IMR-90 (cell line): Measurements from ENCODE around the gene RFX4. TPM values are rescaled to one million over a fixed set of nuclear protein-coding genes. Genes with fewer than 3 reads are reported as not detected.

Experiments used
- ATAC-seq: fragments of 200-7000 bp; cut with Tn5 transposase; 2 replicates; pipeline ENCODE4 v1.9.1; 2020; ENCODE audit warnings: low read depth, mild to moderate bottlenecking, moderate library complexity
- BruUV-seq: library from RNA; stranded (reverse); fragments of 400-500 nt; replicated peaks from 2 replicates; lab custom pipeline; 2021; lab: Mats Ljungman, UMichigan
- CTCF ChIA-PET: fragments of 300-600 bp; formaldehyde crosslinking; extraction: SDS; loops from one replicate; lab custom pipeline; 2021; ENCODE audit warnings: antibody characterized with exemption; lab: Yijun Ruan, JAX
- POLR2A ChIA-PET: fragments of 300-600 bp; sonication (Branson Sonifier 250); formaldehyde crosslinking; loops from one replicate; lab custom pipeline; 2022; ENCODE audit warnings: antibody characterized with exemption; ENCODE audit not compliant: unreplicated experiment; lab: Charles Lee
- DNase-seq: peaks from one replicate; pipeline ENCODE4 v3.0.0; 2013
- H2AFZ ChIP-seq: replicated peaks from 2 replicates; pipeline ENCODE3; 2013; ENCODE audit warnings: low read length, mild to moderate bottlenecking; ENCODE audit not compliant: poor library complexity
- H2AK5ac ChIP-seq: 2 replicates; pipeline ENCODE4 v1.6.1; 2013; ENCODE audit warnings: low read depth, low read length, inconsistent platforms
- H2AK9ac ChIP-seq: replicated peaks from 2 replicates; pipeline ENCODE3; 2013; ENCODE audit warnings: mild to moderate bottlenecking, low read depth, low read length, moderate library complexity; ENCODE audit not compliant: poor library complexity
- H2BK120ac ChIP-seq: 2 replicates; pipeline ENCODE4 v1.6.1; 2013; ENCODE audit warnings: low read depth, low read length, inconsistent platforms
- H2BK15ac ChIP-seq: 3 replicates; pipeline ENCODE4 v1.6.1; 2013; ENCODE audit warnings: low read depth, low read length, inconsistent platforms
- H2BK20ac ChIP-seq: 2 replicates; pipeline ENCODE4 v1.6.1; 2013; ENCODE audit warnings: low read depth, mild to moderate bottlenecking, inconsistent platforms, low read length, moderate library complexity
- H2BK5ac ChIP-seq: 2 replicates; pipeline ENCODE4 v1.6.1; 2013; ENCODE audit warnings: mild to moderate bottlenecking, low read depth, low read length, inconsistent platforms; ENCODE audit not compliant: poor library complexity, severe bottlenecking
- H3K14ac ChIP-seq: replicated peaks from 2 replicates; pipeline ENCODE4 v1.6.1; 2013; ENCODE audit warnings: low read depth, low read length, inconsistent platforms
- H3K18ac ChIP-seq: 2 replicates; pipeline ENCODE4 v1.6.1; 2013; ENCODE audit warnings: low read depth, low read length, control low read depth
- H3K23ac ChIP-seq: 2 replicates; pipeline ENCODE4 v1.6.1; 2013; ENCODE audit warnings: low read depth, low read length, inconsistent platforms
- H3K27ac ChIP-seq: 2 replicates; pipeline ENCODE4 v1.5.1; 2013; ENCODE audit warnings: mild to moderate bottlenecking, control low read depth, low read length; ENCODE audit not compliant: insufficient read depth
- H3K27me3 ChIP-seq: 2 replicates; pipeline ENCODE4 v1.6.1; 2013; ENCODE audit warnings: low read length; ENCODE audit not compliant: control insufficient read depth, insufficient read depth
- H3K36me3 ChIP-seq: 2 replicates; pipeline ENCODE4 v1.6.1; 2013; ENCODE audit warnings: low read length, mixed read lengths; ENCODE audit not compliant: control insufficient read depth, insufficient read depth
- H3K4ac ChIP-seq: 2 replicates; pipeline ENCODE4 v1.6.1; 2013; ENCODE audit warnings: low read depth, low read length, inconsistent platforms
- H3K4me1 ChIP-seq: 2 replicates; pipeline ENCODE4 v1.6.1; 2013; ENCODE audit warnings: low read length, mixed read lengths; ENCODE audit not compliant: control insufficient read depth, insufficient read depth
- H3K4me2 ChIP-seq: 2 replicates; pipeline ENCODE4 v1.6.1; 2013; ENCODE audit warnings: low read depth, mild to moderate bottlenecking, control low read depth, low read length, moderate library complexity
- H3K4me3 ChIP-seq: 2 replicates; pipeline ENCODE4 v1.5.1; 2013; ENCODE audit warnings: low read depth, mild to moderate bottlenecking, control low read depth, low read length, moderate library complexity; ENCODE audit not compliant: insufficient read depth
- H3K56ac ChIP-seq: 2 replicates; pipeline ENCODE4 v1.6.1; 2013; ENCODE audit warnings: low read length, inconsistent platforms; ENCODE audit not compliant: insufficient read depth; ENCODE audit errors: extremely low read depth
- H3K79me1 ChIP-seq, 2 experiments: 2 replicates each; pipeline ENCODE4 v1.6.1; 2013; ENCODE audit warnings: low read length in 2 of 2, inconsistent platforms in 1 of 2, low read depth in 1 of 2
- H3K9ac ChIP-seq: 2 replicates; pipeline ENCODE4 v1.6.1; 2013; ENCODE audit warnings: low read depth, low read length, control low read depth
- H3K9me1 ChIP-seq: 2 replicates; pipeline ENCODE4 v1.6.1; 2013; ENCODE audit warnings: low read length, inconsistent platforms; ENCODE audit not compliant: insufficient read depth
- H3K9me3 ChIP-seq: 2 replicates; pipeline ENCODE4 v1.6.1; 2013; ENCODE audit warnings: low read length; ENCODE audit not compliant: control insufficient read depth, insufficient read depth
- H4K20me1 ChIP-seq: 2 replicates; pipeline ENCODE4 v1.6.1; 2013; ENCODE audit warnings: low read length, inconsistent platforms; ENCODE audit not compliant: insufficient read depth
- H4K5ac ChIP-seq: 2 replicates; pipeline ENCODE4 v1.6.1; 2013; ENCODE audit warnings: mild to moderate bottlenecking, low read depth, low read length, control low read depth
- H4K8ac ChIP-seq, 2 experiments: 2 replicates each; pipeline ENCODE4 v1.6.1; 2013; ENCODE audit warnings: low read depth in 2 of 2, low read length in 2 of 2, control low read depth in 1 of 2, inconsistent platforms in 1 of 2
- H4K91ac ChIP-seq: 2 replicates; pipeline ENCODE4 v1.6.1; 2013; ENCODE audit warnings: low read depth, low read length, inconsistent platforms; ENCODE audit not compliant: insufficient read depth
- CHD1 ChIP-seq: IDR thresholded peaks from 2 replicates; pipeline ENCODE4 v1.6.1; 2012; ENCODE audit warnings: low read depth, low read length, improper control_type of control experiment
- MXI1 ChIP-seq: IDR thresholded peaks from 2 replicates; pipeline ENCODE4 v1.6.1; 2012; ENCODE audit warnings: low read depth, mild to moderate bottlenecking, low read length, moderate library complexity, borderline replicate concordance
- POLR2A ChIP-seq: IDR thresholded peaks from 2 replicates; pipeline ENCODE4 v1.6.1; 2012; ENCODE audit warnings: mild to moderate bottlenecking, low read depth, low read length
- WGBS, 2 experiments: methylation state at CpG; one replicate each; pipeline versions ENCODE4 v1.1.5 to v1.1.7; 2013; ENCODE audit warnings: missing lambda C conversion rate in 2 of 2; ENCODE audit not compliant: insufficient read length in 1 of 2; ENCODE audit errors: extremely low coverage in 2 of 2; 5-methylcytosine and 5-hydroxymethylcytosine counted together
- dilution Hi-C: fragments of 300-500 bp; cut with HindIII; formaldehyde crosslinking; loops from one replicate; pipeline ENCODE4 v1.14.3; 2018; ENCODE audit warnings: low sequenced_read_pairs; ENCODE audit not compliant: unreplicated experiment
- in situ Hi-C: fragments of 300-500 bp; cut with MboI; formaldehyde crosslinking; loops from 3 replicates; pipeline ENCODE4 v1.14.3; 2019; ENCODE audit warnings: low sequenced_read_pairs, inconsistent platforms, mixed read lengths
- intact Hi-C: fragments of 100-400 bp; cut with micrococcal nuclease; formaldehyde crosslinking; loops from 2 replicates; pipeline ENCODE4 v1.10.0; 2022
- polyA plus RNA-seq, 3 experiments: library from polyadenylated mRNA; depleted of rRNA; stranded (reverse); fragments of >200 nt; gene quantifications; 2 replicates each; pipeline ENCODE4 v1.2.3, GENCODE V29; 2012; ENCODE audit warnings: low replicate concordance in 1 of 3
- total RNA-seq: library from RNA; depleted of rRNA; stranded (reverse); fragments of >200 nt; gene quantifications from 2 replicates; pipeline ENCODE4 v1.2.3, GENCODE V29; 2012

The RFX4 gene
- total and polyA plus RNA-seq, 2 of the 4 experiments (the other 2 are of a cell fraction) = not detected

DNA sequence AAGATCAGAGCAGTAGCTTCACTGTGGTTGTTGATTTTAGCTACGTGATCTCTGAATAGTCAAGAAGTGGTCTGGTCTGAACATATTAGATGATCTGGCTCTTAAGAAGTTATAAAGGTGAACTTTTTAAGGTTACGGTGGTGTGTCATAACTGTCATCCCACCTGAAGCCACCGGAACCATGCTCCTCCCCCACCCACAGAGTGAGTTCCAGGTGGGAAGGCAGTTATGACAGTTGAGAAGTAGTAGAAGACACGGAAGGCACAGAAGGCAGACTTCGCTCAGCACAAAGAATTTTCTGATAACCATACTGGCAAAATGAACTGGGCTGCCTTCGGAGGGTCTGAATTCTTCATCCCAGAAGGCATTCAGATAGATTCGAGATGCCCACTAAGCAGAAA, 101.7 kb downstream of the RFX4 start:
- H3K4me1 ChIP-seq = no peaks in the 10 kb centered on the region
- intact Hi-C loops = no loop called here
- H3K9me3 ChIP-seq = no peaks in the 10 kb centered on the region
- no peaks in the 10 kb centered on the region for H3K79me1 ChIP-seq
- no peak overlapping the region for H4K5ac ChIP-seq
- POLR2A ChIA-PET = no interaction called here
- no peak overlapping the region for H2BK15ac ChIP-seq
- no peak overlapping the region for H4K91ac ChIP-seq
- H3K27me3 ChIP-seq = no peaks in the 10 kb centered on the region
- H4K20me1 ChIP-seq = no peaks in the 10 kb centered on the region
- BruUV-seq = no TSS peak
- no peak overlapping the region for H3K18ac ChIP-seq
- ATAC-seq = no peak
- no peaks in the 10 kb centered on the region for H3K36me3 ChIP-seq
- CTCF ChIA-PET = no interaction called here
- in situ Hi-C loops = no loop called here
- H3K9ac ChIP-seq = no peak overlapping the region
- H2BK20ac ChIP-seq = no peak overlapping the region
- no peak overlapping the region for H2BK5ac ChIP-seq
- no peak for DNase-seq
- WGBS, 2 experiments = no CpG with 5 or more reads among the region's 7 CpGs
- H3K56ac ChIP-seq = no peak overlapping the region
- dilution Hi-C loops = no loop called here
- H3K4me2 ChIP-seq = no peak overlapping the region
- H3K4me3 ChIP-seq = no peak overlapping the region
- no peak overlapping the region for H2AFZ ChIP-seq
- no peak overlapping the region for H2AK5ac ChIP-seq
- H3K9me1 ChIP-seq = no peaks in the 10 kb centered on the region
- H2BK120ac ChIP-seq = no peak overlapping the region
- H3K14ac ChIP-seq = no peak overlapping the region
- H3K23ac ChIP-seq = no peak overlapping the region
- TF ChIP-seq POLR2A = no peak
- TF ChIP-seq MXI1 = no peak
- TF ChIP-seq CHD1 = no peak
- no peak overlapping the region for H2AK9ac ChIP-seq
- H4K8ac ChIP-seq = no peak overlapping the region
- no peak overlapping the region for H3K27ac ChIP-seq
- no peak overlapping the region for H3K4ac ChIP-seq
